ENCODE data around the gene LILRA1.
"Not testable (repeated sequence)": the region's sequence is repeated elsewhere in the genome, so short reads cannot be mapped to it uniquely, and the experiment has no call there.

Gene LILRA1

GRCh38 chr19:54642953-54643352 lies 49.5 kb downstream of the LILRA1 start:
- not testable (repeated sequence) for H2BK5ac ChIP-seq (ENCODE audit: low read depth, low read length, poor library complexity); H3K4me1 ChIP-seq (ENCODE audit: control insufficient read depth in 1 of 2, insufficient read depth in 2 of 2, low read length in 2 of 2); H3K14ac ChIP-seq (ENCODE audit: low read length); H2BK120ac ChIP-seq (ENCODE audit: insufficient read depth, low read length, poor library complexity); H3K27ac ChIP-seq (ENCODE audit: low read depth, low read length); H3K4me3 ChIP-seq (ENCODE audit: low read depth, low read length); H3K79me1 ChIP-seq (ENCODE audit: low read length); H2BK12ac ChIP-seq (ENCODE audit: low read length); H4K8ac ChIP-seq (ENCODE audit: low read depth, low read length); H3K4ac ChIP-seq (ENCODE audit: low read depth, low read length); H3K36me3 ChIP-seq (ENCODE audit: control insufficient read depth in 1 of 2, insufficient read depth in 2 of 2, low read length in 2 of 2); H3K27me3 ChIP-seq (ENCODE audit: insufficient read depth, low read length); H3K23ac ChIP-seq (ENCODE audit: low read length); H4K91ac ChIP-seq (ENCODE audit: low read depth, low read length); H2AFZ ChIP-seq (ENCODE audit: insufficient read depth, low read length, poor library complexity); H2AK5ac ChIP-seq (ENCODE audit: low read length); H3K18ac ChIP-seq (ENCODE audit: low read length); H3K79me2 ChIP-seq (ENCODE audit: control insufficient read depth, insufficient read depth, low read length, poor library complexity); H3K9ac ChIP-seq (ENCODE audit: low read length); H4K12ac ChIP-seq (ENCODE audit: low read depth, low read length); H3K4me2 ChIP-seq (ENCODE audit: low read length)
- H3K9me3 ChIP-seq (ENCODE audit: insufficient read depth, low read depth, low read length): peaks cover 19% of the 10 kb centered on the region
- DNase-seq: peak in 1 of 2 donors; percentile 14
- WGBS (ENCODE audit: extremely low coverage, insufficient coverage, insufficient read length): no CpG with 5 or more reads among the region's 5 CpGs

GRCh38 chr19:54643583-54643982 lies 50.2 kb downstream of the LILRA1 start:
- not testable (repeated sequence) for H3K4me3 ChIP-seq (ENCODE audit: low read depth, low read length); H3K79me1 ChIP-seq (ENCODE audit: low read length); H2BK12ac ChIP-seq (ENCODE audit: low read length); H3K23ac ChIP-seq (ENCODE audit: low read length); H2AK5ac ChIP-seq (ENCODE audit: low read length); H2BK120ac ChIP-seq (ENCODE audit: insufficient read depth, low read length, poor library complexity); H2BK5ac ChIP-seq (ENCODE audit: low read depth, low read length, poor library complexity); H4K91ac ChIP-seq (ENCODE audit: low read depth, low read length); H3K4me1 ChIP-seq (ENCODE audit: control insufficient read depth in 1 of 2, insufficient read depth in 2 of 2, low read length in 2 of 2); H3K27ac ChIP-seq (ENCODE audit: low read depth, low read length); H3K27me3 ChIP-seq (ENCODE audit: insufficient read depth, low read length); H3K4ac ChIP-seq (ENCODE audit: low read depth, low read length); H3K36me3 ChIP-seq (ENCODE audit: control insufficient read depth in 1 of 2, insufficient read depth in 2 of 2, low read length in 2 of 2); DNase-seq; H3K4me2 ChIP-seq (ENCODE audit: low read length); H3K9ac ChIP-seq (ENCODE audit: low read length); H2AFZ ChIP-seq (ENCODE audit: insufficient read depth, low read length, poor library complexity); H3K14ac ChIP-seq (ENCODE audit: low read length); H4K8ac ChIP-seq (ENCODE audit: low read depth, low read length); H3K18ac ChIP-seq (ENCODE audit: low read length); H3K79me2 ChIP-seq (ENCODE audit: control insufficient read depth, insufficient read depth, low read length, poor library complexity); H4K12ac ChIP-seq (ENCODE audit: low read depth, low read length)
- WGBS (ENCODE audit: extremely low coverage, insufficient coverage, insufficient read length): no CpG with 5 or more reads among the region's 6 CpGs
- H3K9me3 ChIP-seq (ENCODE audit: insufficient read depth, low read depth, low read length): peaks cover 23% of the 10 kb centered on the region

GRCh38 chr19:54644056-54644455 lies 50.6 kb downstream of the LILRA1 start:
- Histone ChIP-seq H3K79me1 (ENCODE audit: low read length) (no peaks in the 10 kb centered on the region), H3K9me3 (ENCODE audit: insufficient read depth, low read depth, low read length) (peaks cover 20% of the 10 kb centered on the region), H3K9ac (ENCODE audit: low read length) (no peak overlapping the region), H3K23ac (ENCODE audit: low read length) (no peak overlapping the region), H4K8ac (ENCODE audit: low read depth, low read length) (no peak overlapping the region), H2BK120ac (ENCODE audit: insufficient read depth, low read length, poor library complexity) (no peak overlapping the region), H3K27me3 (ENCODE audit: insufficient read depth, low read length) (no peaks in the 10 kb centered on the region), H3K36me3 (ENCODE audit: control insufficient read depth in 1 of 2, insufficient read depth in 2 of 2, low read length in 2 of 2) (no peaks in the 10 kb centered on the region), H4K12ac (ENCODE audit: low read depth, low read length) (no peak overlapping the region), H3K79me2 (ENCODE audit: control insufficient read depth, insufficient read depth, low read length, poor library complexity) (no peaks in the 10 kb centered on the region), H3K27ac (ENCODE audit: low read depth, low read length) (no peak overlapping the region), H2AK5ac (ENCODE audit: low read length) (no peak overlapping the region), H3K18ac (ENCODE audit: low read length) (no peak overlapping the region), H3K4me3 (ENCODE audit: low read depth, low read length) (no peak overlapping the region), H3K4ac (ENCODE audit: low read depth, low read length) (no peak overlapping the region), H3K4me2 (ENCODE audit: low read length) (no peak overlapping the region), H3K14ac (ENCODE audit: low read length) (no peak overlapping the region), H3K4me1 (ENCODE audit: control insufficient read depth in 1 of 2, insufficient read depth in 2 of 2, low read length in 2 of 2) (no peaks in the 10 kb centered on the region), H2BK5ac (ENCODE audit: low read depth, low read length, poor library complexity) (no peak overlapping the region), H2AFZ (ENCODE audit: insufficient read depth, low read length, poor library complexity) (no peak overlapping the region), H4K91ac (ENCODE audit: low read depth, low read length) (no peak overlapping the region), H2BK12ac (ENCODE audit: low read length) (no peak overlapping the region)
- WGBS (ENCODE audit: extremely low coverage, insufficient coverage, insufficient read length): no CpG with 5 or more reads among the region's 5 CpGs
- peak in 1 of 2 donors; percentile 27 for DNase-seq

- no peaks in the 10 kb centered on the region for H3K27me3 ChIP-seq (ENCODE audit: insufficient read depth, low read length)
- DNase-seq: no peak
- no peak overlapping the region for H2AFZ ChIP-seq (ENCODE audit: insufficient read depth, low read length, poor library complexity)
- no peak overlapping the region for H3K18ac ChIP-seq (ENCODE audit: low read length)
- no peak overlapping the region for H2AK5ac ChIP-seq (ENCODE audit: low read length)
- no peaks in the 10 kb centered on the region for H3K79me2 ChIP-seq (ENCODE audit: control insufficient read depth, insufficient read depth, low read length, poor library complexity)
- no peak overlapping the region for H3K23ac ChIP-seq (ENCODE audit: low read length)
- H3K4ac ChIP-seq (ENCODE audit: low read depth, low read length): no peak overlapping the region
- no peak overlapping the region for H2BK5ac ChIP-seq (ENCODE audit: low read depth, low read length, poor library complexity)
- no peak overlapping the region for H4K12ac ChIP-seq (ENCODE audit: low read depth, low read length)
- H3K14ac ChIP-seq (ENCODE audit: low read length): no peak overlapping the region
- H4K8ac ChIP-seq (ENCODE audit: low read depth, low read length): no peak overlapping the region
- H3K9me3 ChIP-seq (ENCODE audit: insufficient read depth, low read depth, low read length): peaks cover 26% of the 10 kb centered on the region
- no peak overlapping the region for H2BK12ac ChIP-seq (ENCODE audit: low read length)
- no peak overlapping the region for H3K9ac ChIP-seq (ENCODE audit: low read length)
- H2BK120ac ChIP-seq (ENCODE audit: insufficient read depth, low read length, poor library complexity): no peak overlapping the region
- no peaks in the 10 kb centered on the region for H3K36me3 ChIP-seq (ENCODE audit: control insufficient read depth in 1 of 2, insufficient read depth in 2 of 2, low read length in 2 of 2)
- H4K91ac ChIP-seq (ENCODE audit: low read depth, low read length): no peak overlapping the region
- WGBS (ENCODE audit: extremely low coverage, insufficient coverage, insufficient read length): no CpG with 5 or more reads among the region's 19 CpGs
- no peaks in the 10 kb centered on the region for H3K79me1 ChIP-seq (ENCODE audit: low read length)
- no peak overlapping the region for H3K4me3 ChIP-seq (ENCODE audit: low read depth, low read length)
- H3K4me2 ChIP-seq (ENCODE audit: low read length): no peak overlapping the region
- H3K27ac ChIP-seq (ENCODE audit: low read depth, low read length): no peak overlapping the region
- no peaks in the 10 kb centered on the region for H3K4me1 ChIP-seq (ENCODE audit: control insufficient read depth in 1 of 2, insufficient read depth in 2 of 2, low read length in 2 of 2)
Observed at GRCh38 chr19:54646331-54646841, 53.0 kb downstream of the LILRA1 start.

Measured in trophoblast cell (in vitro differentiated cells and primary cell).